ENCODE measurements around the gene PCNX2. TPM values are rescaled to one million over a fixed set of nuclear protein-coding genes. Genes with fewer than 3 reads are reported as not detected.
"Not testable (repeated sequence)": the region's sequence is repeated elsewhere in the genome, so short reads cannot be mapped to it uniquely, and the experiment has no call there.

PCNX2 gene
- total and polyA plus RNA-seq, 2 experiments from 2014 or later: 5.0 to 13.7 TPM

- in situ Hi-C loops (cut with MboI): no loop called here
- no peaks in the 10 kb centered on the region for H3K27me3 ChIP-seq (replicated peaks; ENCODE audit: insufficient read depth)
- 95 to 96% methylated on average over 3 of the region's 3 CpGs for WGBS, 2 experiments (ENCODE audit: low coverage in 1 of 2, low lambda C conversion rate in 2 of 2, missing lambda C conversion rate in 2 of 2)
Observed at GRCh38 chr1:233132445-233132844, 163.1 kb downstream of the PCNX2 start.

GRCh38 chr1:233129031-233129430 is 166.5 kb downstream of the PCNX2 start:
- 95 to 97% methylated on average over 9 to 25 of the region's 25 CpGs for WGBS, 2 experiments (ENCODE audit: low coverage in 1 of 2, low lambda C conversion rate in 2 of 2, missing lambda C conversion rate in 2 of 2)
- H3K36me3 ChIP-seq (ENCODE audit: low read depth); in situ Hi-C loops (cut with MboI): not testable (repeated sequence)

More at GRCh38 chr1:233132445-233132844, 163.1 kb downstream of the PCNX2 start:
- H4K20me1 ChIP-seq (ENCODE audit: insufficient read depth): no peaks in the 10 kb centered on the region
- TF ChIP-seq EZH2phosphoT487 (IDR thresholded peaks at IDR 0.05; ENCODE audit: insufficient read depth, low read depth) (no peak), EZH2 (IDR thresholded peaks at IDR 0.05; ENCODE audit: insufficient read depth, poor library complexity, severe bottlenecking) (no peak)
- H3K36me3 ChIP-seq (ENCODE audit: low read depth): 0 out of 2 replicates have a peak, but pooled peaks cover 5% of the 10 kb centered on the region
- H3K27ac ChIP-seq: no peak overlapping the region
- no peaks in the 10 kb centered on the region for H3K9me2 ChIP-seq (ENCODE audit: insufficient read depth)
- no peak overlapping the region for H3K9ac ChIP-seq
- no peak overlapping the region for H2AFZ ChIP-seq
- H3K4me2 ChIP-seq (ENCODE audit: unreplicated experiment): no peak overlapping the region
- no peaks in the 10 kb centered on the region for H3K79me2 ChIP-seq (ENCODE audit: insufficient read depth)
- H3K9me3 ChIP-seq (ENCODE audit: low read depth): no peaks in the 10 kb centered on the region
- no peaks in the 10 kb centered on the region for H3F3A ChIP-seq (ENCODE audit: insufficient read depth)
- no peaks in the 10 kb centered on the region for H3K4me1 ChIP-seq (ENCODE audit: insufficient read depth)
- H3K4me3 ChIP-seq: no peak overlapping the region
- DNase-seq: no peak

GRCh38 chr1:233127157-233127556 is 168.4 kb downstream of the PCNX2 start:
- DNase-seq: no peak
- Histone ChIP-seq H3K27me3 (replicated peaks; ENCODE audit: insufficient read depth) (no peaks in the 10 kb centered on the region), H3K9me2 (ENCODE audit: insufficient read depth) (no peaks in the 10 kb centered on the region), H4K20me1 (ENCODE audit: insufficient read depth) (no peaks in the 10 kb centered on the region), H3K79me2 (ENCODE audit: insufficient read depth) (no peaks in the 10 kb centered on the region), H3K36me3 (ENCODE audit: low read depth) (no peaks in the 10 kb centered on the region), H3K27ac (no peak overlapping the region), H3K9ac (no peak overlapping the region), H3K9me3 (ENCODE audit: low read depth) (no peaks in the 10 kb centered on the region), H3K4me3 (no peak overlapping the region), H3K4me2 (ENCODE audit: unreplicated experiment) (no peak overlapping the region), H2AFZ (no peak overlapping the region), H3K4me1 (ENCODE audit: insufficient read depth) (no peaks in the 10 kb centered on the region), H3F3A (ENCODE audit: insufficient read depth) (no peaks in the 10 kb centered on the region)
- no peak for TF ChIP-seq EZH2 (IDR thresholded peaks at IDR 0.05; ENCODE audit: insufficient read depth, poor library complexity, severe bottlenecking)
- no peak for TF ChIP-seq EZH2phosphoT487 (IDR thresholded peaks at IDR 0.05; ENCODE audit: insufficient read depth, low read depth)
- 90 to 93% methylated on average over 7 of the region's 7 CpGs for WGBS, 2 experiments (ENCODE audit: low coverage in 1 of 2, low lambda C conversion rate in 2 of 2, missing lambda C conversion rate in 2 of 2)
- in situ Hi-C loops (cut with MboI): no loop called here

More at GRCh38 chr1:233129031-233129430, 166.5 kb downstream of the PCNX2 start:
- not testable (repeated sequence) for H3K27me3 ChIP-seq (replicated peaks; ENCODE audit: insufficient read depth); H3K9me2 ChIP-seq (ENCODE audit: insufficient read depth); H3K4me2 ChIP-seq (ENCODE audit: unreplicated experiment); H3K4me3 ChIP-seq; H3K4me1 ChIP-seq (ENCODE audit: insufficient read depth); H3K9me3 ChIP-seq (ENCODE audit: low read depth); H3F3A ChIP-seq (ENCODE audit: insufficient read depth); DNase-seq; H3K9ac ChIP-seq; H3K27ac ChIP-seq; H2AFZ ChIP-seq; H3K79me2 ChIP-seq (ENCODE audit: insufficient read depth); H4K20me1 ChIP-seq (ENCODE audit: insufficient read depth)

- 98 to 100% methylated on average over 2 of the region's 2 CpGs for WGBS, 2 experiments (ENCODE audit: low coverage in 1 of 2, low lambda C conversion rate in 2 of 2, missing lambda C conversion rate in 2 of 2)
- Histone ChIP-seq H3K9me3 (ENCODE audit: low read depth) (no peaks in the 10 kb centered on the region), H3K4me2 (ENCODE audit: unreplicated experiment) (no peak overlapping the region), H3K9me2 (ENCODE audit: insufficient read depth) (no peaks in the 10 kb centered on the region), H3K9ac (no peak overlapping the region), H3K79me2 (ENCODE audit: insufficient read depth) (no peaks in the 10 kb centered on the region), H3K4me1 (ENCODE audit: insufficient read depth) (no peaks in the 10 kb centered on the region), H3K36me3 (ENCODE audit: low read depth) (no peaks in the 10 kb centered on the region), H2AFZ (no peak overlapping the region), H4K20me1 (ENCODE audit: insufficient read depth) (no peaks in the 10 kb centered on the region), H3F3A (ENCODE audit: insufficient read depth) (no peaks in the 10 kb centered on the region), H3K4me3 (no peak overlapping the region), H3K27ac (no peak overlapping the region), H3K27me3 (replicated peaks; ENCODE audit: insufficient read depth) (no peaks in the 10 kb centered on the region)
- in situ Hi-C loops (cut with MboI): no loop called here
- TF ChIP-seq EZH2 (IDR thresholded peaks at IDR 0.05; ENCODE audit: insufficient read depth, poor library complexity, severe bottlenecking): no peak
- TF ChIP-seq EZH2phosphoT487 (IDR thresholded peaks at IDR 0.05; ENCODE audit: insufficient read depth, low read depth): no peak
- no peak for DNase-seq
Observed at GRCh38 chr1:233122779-233123178, 172.7 kb downstream of the PCNX2 start.

DNA sequence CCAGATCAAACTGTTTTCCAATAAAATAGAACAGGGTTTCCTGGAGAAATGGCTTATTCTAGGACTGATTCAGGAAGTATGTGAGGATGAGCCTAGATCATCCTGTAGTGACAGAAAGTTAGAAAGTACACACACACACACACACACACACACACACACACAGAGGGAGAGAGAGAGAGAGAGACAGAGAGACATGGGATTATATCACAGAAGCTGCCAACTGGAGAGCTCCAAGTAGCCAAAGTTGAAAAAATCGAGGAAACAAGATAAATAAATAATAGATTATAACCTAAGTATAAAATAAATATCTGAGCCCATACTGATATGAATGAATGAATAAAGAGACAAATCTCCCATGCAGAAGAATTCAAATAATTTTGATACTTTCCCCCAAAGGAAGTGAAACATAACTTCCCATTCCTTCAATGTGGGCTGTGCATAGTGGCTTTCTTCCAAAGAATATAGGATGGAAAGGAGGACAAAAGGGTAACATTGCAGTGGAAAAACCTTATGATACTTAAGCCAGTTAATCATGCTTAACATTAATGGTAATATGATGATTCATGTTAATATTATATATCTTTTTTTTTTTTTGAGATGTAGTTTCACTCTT is 173.5 kb downstream of the PCNX2 start:
- Histone ChIP-seq H3K4me3 (no peak overlapping the region), H3K27me3 (replicated peaks; ENCODE audit: insufficient read depth) (no peaks in the 10 kb centered on the region), H3F3A (ENCODE audit: insufficient read depth) (no peaks in the 10 kb centered on the region), H4K20me1 (ENCODE audit: insufficient read depth) (no peaks in the 10 kb centered on the region), H2AFZ (no peak overlapping the region), H3K79me2 (ENCODE audit: insufficient read depth) (no peaks in the 10 kb centered on the region), H3K9ac (no peak overlapping the region), H3K4me1 (ENCODE audit: insufficient read depth) (no peaks in the 10 kb centered on the region), H3K4me2 (ENCODE audit: unreplicated experiment) (no peak overlapping the region), H3K36me3 (ENCODE audit: low read depth) (no peaks in the 10 kb centered on the region), H3K27ac (no peak overlapping the region), H3K9me3 (ENCODE audit: low read depth) (no peaks in the 10 kb centered on the region), H3K9me2 (ENCODE audit: insufficient read depth) (no peaks in the 10 kb centered on the region)
- no peak for DNase-seq
- 42 to 58% methylated on average over 1 of the region's 1 CpG for WGBS, 2 experiments (ENCODE audit: low coverage in 1 of 2, low lambda C conversion rate in 2 of 2, missing lambda C conversion rate in 2 of 2)
- in situ Hi-C loops (cut with MboI): no loop called here
- TF ChIP-seq EZH2 (IDR thresholded peaks at IDR 0.05; ENCODE audit: insufficient read depth, poor library complexity, severe bottlenecking): no peak

Data from GM23248 (cell line).